ENCODE results near the gene PRKN.

GRCh38 chr6:161636882-161637430 is 1090.6 kb downstream of the PRKN start:
- TF ChIP-seq CTCF (IDR thresholded peaks at IDR 0.05; ENCODE audit: poor library complexity, severe bottlenecking) (no peak), EZH2 (IDR thresholded peaks at IDR 0.05; ENCODE audit: borderline replicate concordance, insufficient read depth, low read length, poor library complexity, severe bottlenecking) (no peak), REST (IDR thresholded peaks at IDR 0.05; ENCODE audit: borderline replicate concordance) (no peak)

All from neural cell (in vitro differentiated cells).